GM19468 (cell line): ENCODE data around the gene LRCH4.
"Not testable (repeated sequence)": the region's sequence is repeated elsewhere in the genome, so short reads cannot be mapped to it uniquely, and the experiment has no call there.

Experiments
- ATAC-seq: cut with Tn5 transposase; IDR thresholded peaks from one replicate; pipeline ENCODE4 v1.9.1; 2021; ENCODE audit warnings: mild to moderate bottlenecking, moderate library complexity, moderate number of reproducible peaks; ENCODE audit not compliant: unreplicated experiment; ENCODE audit errors: extremely low read depth

The LRCH4 gene

GRCh38 chr7:100548446-100548845 lies 37.5 kb downstream of the LRCH4 start:
- not testable (repeated sequence) for ATAC-seq

GRCh38 chr7:100547872-100548271 lies 38.1 kb downstream of the LRCH4 start:
- no peak for ATAC-seq

- ATAC-seq, result no peak
Observed at GRCh38 chr7:100546926-100547800, 38.8 kb downstream of the LRCH4 start.

- ATAC-seq, result no peak
Observed at GRCh38 chr7:100546129-100546925, 39.6 kb downstream of the LRCH4 start.

GRCh38 chr7:100545360-100546128 lies 40.4 kb downstream of the LRCH4 start:
- ATAC-seq, result no peak

GRCh38 chr7:100544967-100545359 lies 41.0 kb downstream of the LRCH4 start:
- no peak for ATAC-seq

GRCh38 chr7:100544386-100544785 lies 41.5 kb downstream of the LRCH4 start:
- ATAC-seq, result no peak

- ATAC-seq, result no peak
Observed at GRCh38 chr7:100543586-100543985, 42.3 kb downstream of the LRCH4 start.

GRCh38 chr7:100541309-100541708 lies 44.6 kb downstream of the LRCH4 start:
- ATAC-seq, result not testable (repeated sequence)

- no peak for ATAC-seq
Observed at GRCh38 chr7:100540073-100540723, 45.7 kb downstream of the LRCH4 start.

GRCh38 chr7:100539436-100540006 lies 46.4 kb downstream of the LRCH4 start:
- no peak for ATAC-seq

- ATAC-seq, result peak; percentile 92
Observed at GRCh38 chr7:100538654-100539435, 47.1 kb downstream of the LRCH4 start, which contains the start of gene AGFG2. TSS of gene AGFG2 (plus strand) at chr7:100539203. CDS start at chr7:100539347, 144 bp downstream.

GRCh38 chr7:100538348-100538653 lies 47.6 kb downstream of the LRCH4 start:
- ATAC-seq, result no peak

- ATAC-seq, result not testable (repeated sequence)
Observed at GRCh38 chr7:100536695-100537094, 49.2 kb downstream of the LRCH4 start.

GRCh38 chr7:100535982-100536381 lies 49.9 kb downstream of the LRCH4 start:
- ATAC-seq, result not testable (repeated sequence)

- ATAC-seq, result no peak
Observed at GRCh38 chr7:100532165-100533022, 53.5 kb downstream of the LRCH4 start.

GRCh38 chr7:100528108-100528866 lies 57.6 kb downstream of the LRCH4 start:
- not testable (repeated sequence) for ATAC-seq
